HUES64 (cell line): Measurements from ENCODE around the gene NEK2.

Source experiments
- H3K27ac ChIP-seq: 2 replicates; pipeline ENCODE4 v1.7.0; 2013; ENCODE audit warnings: low read depth, low read length, inconsistent platforms
- H3K27me3 ChIP-seq: 2 replicates; pipeline ENCODE4 v1.6.1; 2013; ENCODE audit warnings: mild to moderate bottlenecking, low read length; ENCODE audit not compliant: insufficient read depth
- H3K36me3 ChIP-seq: 2 replicates; pipeline ENCODE4 v1.6.1; 2013; ENCODE audit warnings: mild to moderate bottlenecking, low read length; ENCODE audit not compliant: insufficient read depth
- H3K4me1 ChIP-seq: 2 replicates; pipeline ENCODE4 v1.6.1; 2013; ENCODE audit warnings: mild to moderate bottlenecking, low read length, moderate library complexity; ENCODE audit not compliant: insufficient read depth
- H3K4me3 ChIP-seq: 2 replicates; pipeline ENCODE4 v1.5.1; 2013; ENCODE audit warnings: mild to moderate bottlenecking, low read length, moderate library complexity
- H3K9ac ChIP-seq: 2 replicates; pipeline ENCODE4 v1.6.1; 2013; ENCODE audit warnings: mild to moderate bottlenecking, low read depth, low read length
- H3K9me3 ChIP-seq: 2 replicates; pipeline ENCODE4 v1.6.1; 2013; ENCODE audit warnings: low read depth, low read length; ENCODE audit not compliant: insufficient read depth
- WGBS: fragments of 150-250, 120-280 bp; methylation state at CpG from one replicate; pipeline ENCODE4 v1.1.7; 2013; ENCODE audit warnings: missing lambda C conversion rate; 5-methylcytosine and 5-hydroxymethylcytosine counted together

The NEK2 gene

GRCh38 chr1:211708926-211709325 is 33.5 kb upstream of the NEK2 start:
- WGBS = 87% methylated on average over 3 of the region's 4 CpGs
- no peaks in the 10 kb centered on the region for H3K36me3 ChIP-seq
- no peaks in the 10 kb centered on the region for H3K4me1 ChIP-seq
- no peak overlapping the region for H3K27ac ChIP-seq
- no peaks in the 10 kb centered on the region for H3K9me3 ChIP-seq
- H3K4me3 ChIP-seq = no peak overlapping the region
- H3K27me3 ChIP-seq = no peaks in the 10 kb centered on the region
- no peak overlapping the region for H3K9ac ChIP-seq

- WGBS = 97% methylated on average over 6 of the region's 6 CpGs
Observed at GRCh38 chr1:211708006-211708405, 32.6 kb upstream of the NEK2 start.

GRCh38 chr1:211705467-211706091 is 30.2 kb upstream of the NEK2 start:
- WGBS = 90% methylated on average over 6 of the region's 6 CpGs
- no peaks in the 10 kb centered on the region for H3K4me1 ChIP-seq

More at GRCh38 chr1:211708006-211708405, 32.6 kb upstream of the NEK2 start:
- H3K27me3 ChIP-seq = no peaks in the 10 kb centered on the region
- H3K4me3 ChIP-seq = no peak overlapping the region
- H3K27ac ChIP-seq = no peak overlapping the region
- H3K36me3 ChIP-seq = no peaks in the 10 kb centered on the region
- no peaks in the 10 kb centered on the region for H3K9me3 ChIP-seq
- no peak overlapping the region for H3K9ac ChIP-seq
- H3K4me1 ChIP-seq = no peaks in the 10 kb centered on the region

GRCh38 chr1:211704543-211704942 is 29.1 kb upstream of the NEK2 start:
- Histone ChIP-seq H3K36me3 (no peaks in the 10 kb centered on the region), H3K9ac (no peak overlapping the region), H3K27ac (no peak overlapping the region), H3K9me3 (no peaks in the 10 kb centered on the region), H3K4me3 (no peak overlapping the region), H3K4me1 (no peaks in the 10 kb centered on the region), H3K27me3 (peaks cover 7% of the 10 kb centered on the region)
- 95% methylated on average over 3 of the region's 3 CpGs for WGBS

More at GRCh38 chr1:211705467-211706091, 30.2 kb upstream of the NEK2 start:
- Histone ChIP-seq H3K27ac (no peak overlapping the region), H3K4me3 (no peak overlapping the region), H3K36me3 (no peaks in the 10 kb centered on the region), H3K27me3 (peaks cover 5% of the 10 kb centered on the region; the same call in 1 of the 2 replicates), H3K9me3 (no peaks in the 10 kb centered on the region), H3K9ac (no peak overlapping the region)

GRCh38 chr1:211703812-211704537 is 28.6 kb upstream of the NEK2 start:
- Histone ChIP-seq H3K27ac (no peak overlapping the region), H3K4me3 (no peak overlapping the region), H3K27me3 (peaks cover 13% of the 10 kb centered on the region), H3K36me3 (no peaks in the 10 kb centered on the region), H3K9ac (no peak overlapping the region), H3K9me3 (no peaks in the 10 kb centered on the region), H3K4me1 (no peaks in the 10 kb centered on the region)
- 90% methylated on average over 11 of the region's 11 CpGs for WGBS

GRCh38 chr1:211701733-211702132 is 26.3 kb upstream of the NEK2 start:
- WGBS = 93% methylated on average over 6 of the region's 6 CpGs
- no peaks in the 10 kb centered on the region for H3K4me1 ChIP-seq

GRCh38 chr1:211699059-211699458 is 23.6 kb upstream of the NEK2 start:
- H3K4me3 ChIP-seq = peak overlapping the region; percentile 65
- no peak overlapping the region for H3K9ac ChIP-seq
- WGBS = 49% methylated on average over 16 of the region's 16 CpGs
- no peaks in the 10 kb centered on the region for H3K9me3 ChIP-seq
- no peaks in the 10 kb centered on the region for H3K36me3 ChIP-seq
- no peaks in the 10 kb centered on the region for H3K4me1 ChIP-seq
- peaks cover 13% of the 10 kb centered on the region for H3K27me3 ChIP-seq
- no peak overlapping the region for H3K27ac ChIP-seq

More at GRCh38 chr1:211701733-211702132, 26.3 kb upstream of the NEK2 start:
- Histone ChIP-seq H3K36me3 (no peaks in the 10 kb centered on the region), H3K9ac (no peak overlapping the region), H3K27me3 (peaks cover 13% of the 10 kb centered on the region), H3K9me3 (no peaks in the 10 kb centered on the region), H3K27ac (no peak overlapping the region), H3K4me3 (no peak overlapping the region)

- H3K27ac ChIP-seq = no peak overlapping the region
Observed at GRCh38 chr1:211698161-211699026, 23.0 kb upstream of the NEK2 start.

GRCh38 chr1:211697356-211697755 is 21.9 kb upstream of the NEK2 start:
- Histone ChIP-seq H3K9ac (no peak overlapping the region), H3K4me3 (no peak overlapping the region), H3K4me1 (no peaks in the 10 kb centered on the region), H3K36me3 (no peaks in the 10 kb centered on the region), H3K27me3 (peaks cover 13% of the 10 kb centered on the region), H3K27ac (no peak overlapping the region), H3K9me3 (no peaks in the 10 kb centered on the region)
- WGBS = 86% methylated on average over 1 of the region's 1 CpG

More at GRCh38 chr1:211698161-211699026, 23.0 kb upstream of the NEK2 start:
- no peaks in the 10 kb centered on the region for H3K9me3 ChIP-seq
- H3K4me3 ChIP-seq = peak overlapping the region; percentile 65
- H3K27me3 ChIP-seq = peaks cover 13% of the 10 kb centered on the region
- H3K9ac ChIP-seq = no peak overlapping the region
- no peaks in the 10 kb centered on the region for H3K36me3 ChIP-seq
- 18% methylated on average over 29 of the region's 29 CpGs for WGBS
- no peaks in the 10 kb centered on the region for H3K4me1 ChIP-seq

- H3K36me3 ChIP-seq = no peaks in the 10 kb centered on the region
- no peak overlapping the region for H3K27ac ChIP-seq
- no peaks in the 10 kb centered on the region for H3K9me3 ChIP-seq
- no peaks in the 10 kb centered on the region for H3K4me1 ChIP-seq
- H3K4me3 ChIP-seq = no peak overlapping the region
- 63% methylated on average over 10 of the region's 10 CpGs for WGBS
- peaks cover 7% of the 10 kb centered on the region for H3K27me3 ChIP-seq
- H3K9ac ChIP-seq = no peak overlapping the region
Observed at GRCh38 chr1:211695135-211695816, 19.9 kb upstream of the NEK2 start.
